Subcutaneous adipose tissue (tissue), 4 donors: ENCODE results near the gene DBF4B. TPM values are rescaled to one million over a fixed set of nuclear protein-coding genes. Genes with fewer than 3 reads are reported as not detected.

ENCODE experiments used
- total RNA-seq, 4 donors: library from RNA; depleted of rRNA; stranded (reverse); fragments of >200 nt; gene quantifications; one replicate each; pipeline ENCODE4 v1.1.0, GENCODE V29; 2016
- TF ChIP-seq, protein P1 (sequence below): fragments of 450-650 bp; IDR thresholded peaks from one replicate; pipeline ENCODE4 v1.5.1; 2016; ENCODE audit warnings: low read depth, mild to moderate bottlenecking, control low read depth, antibody characterized with exemption, moderate library complexity

DBF4B gene
- total RNA-seq, 4 donors from 2014 or later = 2.4 to 5.9 (median 4.5) TPM

DNA sequence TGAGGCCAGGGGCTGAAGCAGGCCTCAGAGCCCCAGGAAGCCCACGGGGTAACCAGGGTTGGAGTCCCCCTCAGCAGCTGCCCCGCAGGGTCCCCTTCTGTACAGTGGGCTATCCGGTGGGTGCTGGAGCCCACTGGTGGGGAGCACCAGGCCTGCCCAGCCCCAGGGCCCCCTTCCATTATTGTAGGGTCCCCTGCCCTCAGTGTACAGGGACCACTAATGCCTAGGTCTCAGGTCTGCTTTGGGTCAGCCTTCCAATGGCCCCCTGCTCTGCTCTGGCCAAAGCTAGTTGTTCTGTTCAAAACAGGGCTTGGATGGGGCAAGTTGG, 51.4 kb downstream of the DBF4B start:
- TF ChIP-seq, protein P1, sequence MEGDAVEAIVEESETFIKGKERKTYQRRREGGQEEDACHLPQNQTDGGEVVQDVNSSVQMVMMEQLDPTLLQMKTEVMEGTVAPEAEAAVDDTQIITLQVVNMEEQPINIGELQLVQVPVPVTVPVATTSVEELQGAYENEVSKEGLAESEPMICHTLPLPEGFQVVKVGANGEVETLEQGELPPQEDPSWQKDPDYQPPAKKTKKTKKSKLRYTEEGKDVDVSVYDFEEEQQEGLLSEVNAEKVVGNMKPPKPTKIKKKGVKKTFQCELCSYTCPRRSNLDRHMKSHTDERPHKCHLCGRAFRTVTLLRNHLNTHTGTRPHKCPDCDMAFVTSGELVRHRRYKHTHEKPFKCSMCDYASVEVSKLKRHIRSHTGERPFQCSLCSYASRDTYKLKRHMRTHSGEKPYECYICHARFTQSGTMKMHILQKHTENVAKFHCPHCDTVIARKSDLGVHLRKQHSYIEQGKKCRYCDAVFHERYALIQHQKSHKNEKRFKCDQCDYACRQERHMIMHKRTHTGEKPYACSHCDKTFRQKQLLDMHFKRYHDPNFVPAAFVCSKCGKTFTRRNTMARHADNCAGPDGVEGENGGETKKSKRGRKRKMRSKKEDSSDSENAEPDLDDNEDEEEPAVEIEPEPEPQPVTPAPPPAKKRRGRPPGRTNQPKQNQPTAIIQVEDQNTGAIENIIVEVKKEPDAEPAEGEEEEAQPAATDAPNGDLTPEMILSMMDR = no peak

DNA sequence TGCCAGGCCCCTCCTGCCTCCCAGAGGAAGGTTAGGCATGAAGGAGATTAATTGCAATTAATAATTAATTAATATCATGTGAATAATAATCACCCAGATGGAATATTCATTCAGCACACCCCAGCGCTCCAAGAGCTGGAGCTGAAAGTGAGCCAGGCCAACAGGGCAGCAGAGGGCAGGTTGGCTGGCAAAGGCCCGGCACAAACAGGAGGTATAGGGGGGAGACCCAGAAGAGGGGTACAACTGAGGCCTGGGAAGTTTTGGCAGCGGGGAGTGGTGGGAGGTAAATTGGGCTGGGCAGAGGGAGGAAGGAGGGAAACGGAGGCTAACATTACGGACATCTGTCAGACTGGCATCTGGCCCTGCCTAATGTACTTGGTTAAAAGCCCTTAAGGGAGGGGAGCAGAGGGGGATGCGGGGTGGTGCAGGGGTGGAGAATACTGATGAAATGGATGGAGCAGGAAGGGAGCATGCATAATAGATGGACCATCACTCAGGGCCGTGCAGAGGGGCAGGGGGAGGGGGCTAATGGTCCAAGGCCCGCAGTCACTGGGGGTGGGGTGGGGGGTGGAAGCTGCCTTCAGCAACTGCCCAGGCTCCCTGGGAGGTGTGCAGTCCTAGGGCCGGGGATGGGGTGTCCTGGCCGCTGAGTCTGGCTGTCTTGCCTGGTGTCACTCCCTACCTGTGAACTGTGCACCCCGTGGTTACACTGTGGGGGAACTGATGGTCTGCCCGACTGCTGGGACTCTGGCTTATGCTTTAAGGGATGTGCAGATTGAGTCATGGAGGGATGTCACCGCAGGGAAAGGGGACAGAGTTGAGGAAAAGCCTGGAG, 52.2 kb downstream of the DBF4B start:
- TF ChIP-seq, protein P1 = no peak

DNA sequence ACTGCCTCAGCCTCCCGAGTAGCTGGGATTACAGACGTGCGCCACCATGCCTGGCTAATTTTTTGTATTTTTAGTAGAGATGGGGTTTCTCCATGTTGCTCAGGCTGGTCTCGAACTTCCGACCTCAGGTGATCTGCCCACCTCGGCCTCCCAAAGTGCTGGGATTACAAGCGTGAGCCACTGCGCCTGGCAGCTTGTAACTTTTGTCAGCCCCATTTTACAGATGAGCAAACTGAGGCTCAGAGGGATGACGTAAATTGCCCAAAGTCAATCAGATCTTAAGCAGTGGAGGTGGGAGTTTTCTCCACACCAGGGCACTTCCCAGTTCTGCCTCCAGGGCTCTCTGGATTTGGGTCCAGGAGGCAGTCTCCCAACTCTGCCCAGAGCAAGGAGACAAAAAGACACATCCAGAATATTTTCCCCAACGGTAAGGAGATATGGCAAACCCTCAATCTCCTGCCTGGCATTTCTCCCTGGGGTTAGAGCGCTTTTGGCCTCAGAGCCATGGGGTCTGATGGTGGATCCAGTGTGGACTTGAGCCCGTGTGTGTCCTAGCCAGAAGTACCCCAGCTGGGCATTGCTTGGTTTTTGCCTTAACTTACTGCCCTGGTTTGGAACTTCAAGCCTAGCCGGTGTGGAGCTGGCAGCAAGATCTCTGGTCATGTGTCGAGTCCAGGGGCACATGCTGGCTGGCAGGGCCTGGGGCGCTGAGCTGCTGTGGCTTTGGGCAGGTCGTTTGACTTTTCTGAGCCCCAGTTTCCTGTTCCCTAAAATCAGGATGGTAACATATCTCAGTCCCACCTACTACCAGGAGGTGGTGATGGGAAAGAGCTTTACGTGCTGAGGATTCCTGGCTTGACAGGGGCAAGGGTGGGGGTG, 53.7 kb downstream of the DBF4B start:
- TF ChIP-seq, protein P1 = no peak

DNA sequence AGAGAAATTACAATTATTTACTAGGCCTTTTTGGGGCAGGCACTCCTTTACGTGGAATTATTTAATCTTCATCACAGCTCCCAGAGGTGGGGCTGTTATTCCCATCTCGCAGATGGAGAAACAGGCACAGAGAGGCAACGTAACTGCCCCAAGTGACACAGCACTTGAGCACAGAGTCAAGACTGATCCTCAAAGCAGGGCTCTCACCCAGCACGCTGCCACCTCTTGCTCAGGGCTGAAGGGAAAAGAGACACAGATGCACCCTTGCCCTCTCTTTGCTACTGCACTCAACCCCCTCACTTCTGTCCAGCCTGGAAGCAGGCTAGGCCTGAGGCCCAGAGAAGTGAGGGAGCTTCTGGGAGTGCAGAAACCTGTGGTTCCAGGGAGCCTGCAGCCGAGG, 54.7 kb downstream of the DBF4B start:
- TF ChIP-seq, protein P1 = no peak

DNA sequence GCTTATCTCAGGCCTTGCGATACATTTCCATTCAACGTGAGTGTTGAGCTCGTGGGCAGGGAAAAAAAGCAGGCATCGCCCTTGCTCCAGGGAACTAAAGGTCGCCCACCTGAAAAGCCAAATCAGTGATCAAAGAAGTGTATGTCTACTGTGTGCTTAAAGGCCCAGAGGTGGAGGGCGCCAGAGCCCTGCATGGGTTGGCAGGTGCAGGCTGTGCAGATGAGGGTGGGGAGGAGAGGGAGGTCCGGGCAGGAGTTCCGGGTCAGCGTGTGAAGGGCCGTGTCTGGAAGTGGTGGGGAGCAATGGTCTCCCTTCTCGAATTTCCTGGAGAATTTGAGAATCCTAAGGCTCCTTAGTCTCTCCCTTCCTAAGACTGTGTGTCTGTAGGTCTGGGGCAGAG, 57.5 kb downstream of the DBF4B start:
- TF ChIP-seq, protein P1 = no peak

DNA sequence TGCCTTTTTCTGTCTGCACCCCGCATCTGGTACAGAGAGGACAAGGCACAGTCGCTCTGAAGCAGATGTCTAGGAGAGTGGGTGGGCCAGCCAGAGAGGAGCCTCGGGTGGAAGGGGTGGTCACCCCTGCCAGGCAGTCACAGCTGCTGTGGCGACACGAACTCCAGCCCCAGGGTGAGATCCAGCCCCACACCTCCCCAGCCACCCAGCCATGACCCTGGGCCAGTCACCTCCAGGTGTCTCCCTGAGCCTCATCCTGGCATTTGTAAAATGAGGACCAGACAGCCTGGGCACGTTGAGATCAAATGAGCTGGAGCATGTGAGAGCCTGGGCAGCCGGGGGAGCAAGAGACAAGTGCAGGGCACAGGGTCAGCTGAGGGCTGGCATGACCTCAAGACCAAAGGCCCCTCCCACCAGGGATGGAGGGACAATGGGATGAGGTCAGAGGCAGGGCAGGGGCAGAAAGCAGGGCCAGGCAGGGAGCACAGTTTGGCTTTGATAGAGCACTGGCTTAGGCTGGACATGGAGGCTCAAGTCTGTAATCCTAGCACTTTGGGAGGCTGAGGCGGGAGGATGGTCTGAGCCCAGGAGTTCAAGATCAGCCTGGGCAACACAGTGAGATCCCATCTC, 58.1 kb downstream of the DBF4B start:
- TF ChIP-seq, protein P1 = no peak

DNA sequence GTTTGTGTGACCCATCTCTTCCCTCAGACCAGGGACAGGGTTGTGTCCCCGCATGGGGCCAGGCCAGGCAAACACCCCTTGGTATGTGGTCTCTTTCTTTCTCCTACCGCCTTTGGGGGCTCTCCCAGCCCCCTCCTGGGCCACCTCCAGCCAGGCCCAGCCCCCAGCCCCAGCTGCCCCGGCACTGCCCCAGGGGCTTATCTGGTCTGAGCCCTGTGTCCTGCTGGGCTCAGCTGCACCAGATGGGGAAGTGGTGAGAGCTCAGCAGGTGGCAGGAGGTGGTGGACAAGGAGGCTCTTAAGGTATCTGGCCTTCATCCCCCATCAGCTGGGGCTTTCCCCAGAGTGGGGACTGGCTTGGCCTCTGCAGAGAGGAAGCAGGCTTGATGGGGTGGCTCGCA, 59.0 kb downstream of the DBF4B start:
- TF ChIP-seq, protein P1 = no peak
